ENCODE data around the gene FPGS.

DNA sequence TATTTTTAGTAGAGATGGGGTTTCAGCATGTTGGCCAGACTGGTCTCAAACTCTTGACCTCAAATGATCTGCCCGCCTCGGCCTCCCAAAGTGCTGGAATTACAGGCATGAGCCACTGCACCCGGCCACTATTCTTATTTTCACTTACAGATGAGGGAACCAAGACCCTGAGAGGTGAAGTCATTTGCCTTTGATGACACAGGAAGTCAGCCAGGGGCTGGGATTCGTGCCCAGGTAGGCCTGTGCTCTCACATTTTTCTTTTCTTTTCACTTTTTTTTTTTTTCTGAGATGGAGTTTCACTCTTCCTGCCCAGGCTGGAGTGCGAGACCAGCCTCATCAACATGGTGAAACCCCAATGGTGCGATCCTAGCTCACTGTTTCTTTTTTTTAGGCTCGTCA is 29.6 kb downstream of the FPGS start:
- TF ChIP-seq, protein P1, sequence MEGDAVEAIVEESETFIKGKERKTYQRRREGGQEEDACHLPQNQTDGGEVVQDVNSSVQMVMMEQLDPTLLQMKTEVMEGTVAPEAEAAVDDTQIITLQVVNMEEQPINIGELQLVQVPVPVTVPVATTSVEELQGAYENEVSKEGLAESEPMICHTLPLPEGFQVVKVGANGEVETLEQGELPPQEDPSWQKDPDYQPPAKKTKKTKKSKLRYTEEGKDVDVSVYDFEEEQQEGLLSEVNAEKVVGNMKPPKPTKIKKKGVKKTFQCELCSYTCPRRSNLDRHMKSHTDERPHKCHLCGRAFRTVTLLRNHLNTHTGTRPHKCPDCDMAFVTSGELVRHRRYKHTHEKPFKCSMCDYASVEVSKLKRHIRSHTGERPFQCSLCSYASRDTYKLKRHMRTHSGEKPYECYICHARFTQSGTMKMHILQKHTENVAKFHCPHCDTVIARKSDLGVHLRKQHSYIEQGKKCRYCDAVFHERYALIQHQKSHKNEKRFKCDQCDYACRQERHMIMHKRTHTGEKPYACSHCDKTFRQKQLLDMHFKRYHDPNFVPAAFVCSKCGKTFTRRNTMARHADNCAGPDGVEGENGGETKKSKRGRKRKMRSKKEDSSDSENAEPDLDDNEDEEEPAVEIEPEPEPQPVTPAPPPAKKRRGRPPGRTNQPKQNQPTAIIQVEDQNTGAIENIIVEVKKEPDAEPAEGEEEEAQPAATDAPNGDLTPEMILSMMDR (IDR thresholded peaks at IDR 0.05), result no peak
- TF ChIP-seq EZH2 (IDR thresholded peaks at IDR 0.05), result no peak
- TF ChIP-seq EZH2phosphoT487 (IDR thresholded peaks at IDR 0.05), result no peak
